C4-2B (cell line): ENCODE data around the gene MCEMP1.

Experiments
- ZFX ChIP-seq: fragments of 450-650 bp; IDR thresholded peaks from 2 replicates; pipeline ENCODE4 v1.6.1; 2017
- TF ChIP-seq, protein P1 (sequence below): fragments of 450-650 bp; conservative IDR thresholded peaks from 2 replicates; pipeline ENCODE4 v1.5.1; 2017; ENCODE audit warnings: mild to moderate bottlenecking

DNA sequence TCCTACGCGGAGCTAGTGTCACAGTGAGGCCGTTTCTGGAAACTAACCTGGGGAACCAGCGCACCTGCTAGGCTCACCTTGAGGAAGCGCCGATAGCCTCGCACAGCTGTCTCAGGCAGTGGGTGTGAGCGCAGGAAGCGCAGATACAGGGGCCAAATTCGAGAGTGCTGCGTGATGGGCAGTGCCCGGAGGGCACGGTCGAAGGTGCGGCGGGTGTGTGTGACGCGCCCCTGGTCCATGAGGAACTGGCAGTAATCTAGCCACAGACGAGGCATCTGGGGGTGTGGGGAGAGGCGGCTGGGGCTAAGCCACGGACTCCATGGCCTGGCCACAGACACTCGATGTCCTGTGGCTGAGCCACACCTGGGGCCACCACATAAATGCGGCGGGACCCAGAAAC lies 49.7 kb upstream of the MCEMP1 start:
- TF ChIP-seq, protein P1, sequence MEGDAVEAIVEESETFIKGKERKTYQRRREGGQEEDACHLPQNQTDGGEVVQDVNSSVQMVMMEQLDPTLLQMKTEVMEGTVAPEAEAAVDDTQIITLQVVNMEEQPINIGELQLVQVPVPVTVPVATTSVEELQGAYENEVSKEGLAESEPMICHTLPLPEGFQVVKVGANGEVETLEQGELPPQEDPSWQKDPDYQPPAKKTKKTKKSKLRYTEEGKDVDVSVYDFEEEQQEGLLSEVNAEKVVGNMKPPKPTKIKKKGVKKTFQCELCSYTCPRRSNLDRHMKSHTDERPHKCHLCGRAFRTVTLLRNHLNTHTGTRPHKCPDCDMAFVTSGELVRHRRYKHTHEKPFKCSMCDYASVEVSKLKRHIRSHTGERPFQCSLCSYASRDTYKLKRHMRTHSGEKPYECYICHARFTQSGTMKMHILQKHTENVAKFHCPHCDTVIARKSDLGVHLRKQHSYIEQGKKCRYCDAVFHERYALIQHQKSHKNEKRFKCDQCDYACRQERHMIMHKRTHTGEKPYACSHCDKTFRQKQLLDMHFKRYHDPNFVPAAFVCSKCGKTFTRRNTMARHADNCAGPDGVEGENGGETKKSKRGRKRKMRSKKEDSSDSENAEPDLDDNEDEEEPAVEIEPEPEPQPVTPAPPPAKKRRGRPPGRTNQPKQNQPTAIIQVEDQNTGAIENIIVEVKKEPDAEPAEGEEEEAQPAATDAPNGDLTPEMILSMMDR = no peak
- no peak for TF ChIP-seq ZFX
